Gastrocnemius medialis (tissue), 4 donors: ENCODE measurements around the gene IL16. TPM values are rescaled to one million over a fixed set of nuclear protein-coding genes. Genes with fewer than 3 reads are reported as not detected.

Source experiments
- ATAC-seq, 2 donors: fragments of 150-250 bp; one replicate each; pipeline ENCODE4 v1.9.1; 2016
- DNase-seq, 2 donors: peaks; one replicate each; pipeline ENCODE4 v3.0.0-alpha.2; 2019
- H3K27ac ChIP-seq, 4 donors: fragments of 200-600 bp; sonication (generic); 1 replicate in 1 of 4; 2 replicates in 3 of 4; pipeline ENCODE4 v1.5.1; 2016 to 2018; ENCODE audit warnings: mild to moderate bottlenecking in 2 of 4, moderate library complexity in 1 of 4
- H3K27me3 ChIP-seq, 3 donors: fragments of 200-600 bp; sonication (generic) in 2 of 3; 1 replicate in 1 of 3; 2 replicates in 2 of 3; pipeline versions ENCODE4 v1.5.1 to v1.6.0; 2016 to 2019; ENCODE audit warnings: mild to moderate bottlenecking in 1 of 3, moderate library complexity in 1 of 3
- H3K36me3 ChIP-seq, 2 donors: fragments of 200-600 bp; sonication (generic) in 1 of 2; one replicate each; pipeline ENCODE4 v1.5.1; 2017 to 2018
- H3K4me1 ChIP-seq, 2 donors: fragments of 200-600 bp; sonication (generic) in 1 of 2; one replicate each; pipeline ENCODE4 v1.5.1; 2016 to 2017; ENCODE audit warnings: mild to moderate bottlenecking in 2 of 2
- H3K4me3 ChIP-seq, 4 donors: fragments of 200-600 bp; sonication (generic) in 3 of 4; 1 replicate in 1 of 4; 2 replicates in 3 of 4; pipeline ENCODE4 v1.5.1; 2016 to 2019; ENCODE audit warnings: mild to moderate bottlenecking in 2 of 4
- H3K9me3 ChIP-seq, 3 donors: fragments of 200-600 bp; sonication (generic) in 2 of 3; 1 replicate in 1 of 3; 2 replicates in 2 of 3; pipeline ENCODE4 v1.5.1; 2016 to 2019
- CTCF ChIP-seq, 5 experiments: fragments of 450-650 bp in 3 of 5; fragments of 200-600 bp in 2 of 5; sonication (generic) in 2 of 5; IDR thresholded peaks in 4 of 5; conservative IDR thresholded peaks in 1 of 5; 1 replicate in 4 of 5; 2 replicates in 1 of 5; pipeline ENCODE4 v1.5.1; 2016 to 2019; ENCODE audit warnings: antibody characterized with exemption in 5 of 5, mild to moderate bottlenecking in 3 of 5, moderate library complexity in 3 of 5
- POLR2A ChIP-seq, 2 donors: fragments of 450-650 bp; IDR thresholded peaks; one replicate each; pipeline ENCODE4 v1.6.1; 2017; ENCODE audit warnings: antibody characterized with exemption in 2 of 2, mild to moderate bottlenecking in 2 of 2, moderate library complexity in 2 of 2
- in situ Hi-C, 4 donors: fragments of 200-750 bp; cut with MboI; loops; one replicate each; pipeline versions ENCODE4 v1.15.0 to v1.8.0; 2017; ENCODE audit warnings: low sequenced_read_pairs in 4 of 4
- intact Hi-C: fragments of 100-400 bp; cut with DNase I; formaldehyde crosslinking; loops from one replicate; pipeline ENCODE4 v1.15.1; 2023; ENCODE audit warnings: low total_unique reads
- total RNA-seq, 4 donors: library from RNA; depleted of rRNA; stranded (reverse); fragments of >200 nt; gene quantifications; one replicate each; pipeline versions ENCODE4 v1.1.0 to v1.2.3, GENCODE V29; 2016

The IL16 gene
- total RNA-seq, 4 donors from 2014 or later: 3.3 to 4.5 (median 4.3) TPM

- no peak for ATAC-seq
- intact Hi-C loops: no loop called here
Measured at GRCh38 chr15:81271761-81272644, 75.3 kb downstream of the IL16 start.

DNA sequence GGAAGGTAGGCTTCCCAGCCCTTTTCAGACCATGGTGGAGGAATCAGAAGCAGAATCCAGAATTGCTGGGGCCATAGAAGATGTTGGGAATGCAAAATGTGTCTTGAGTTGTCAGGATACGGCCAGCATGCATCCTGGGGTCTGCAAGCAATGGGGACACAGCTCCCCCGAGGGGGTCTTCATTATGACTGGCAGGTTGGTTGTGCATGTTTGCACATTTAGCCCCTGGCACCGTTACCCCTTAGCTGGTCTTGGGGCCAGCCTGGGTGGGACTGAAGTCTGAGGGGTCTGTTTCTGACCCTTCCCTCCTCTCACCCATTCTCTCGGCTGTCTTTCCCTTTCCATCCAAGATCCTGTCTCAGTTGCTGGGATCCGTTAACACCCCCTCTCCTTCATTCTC, 76.5 kb downstream of the IL16 start:
- intact Hi-C loops (no loop called here), in situ Hi-C loops (loop anchor here in 3 of 4 donors (10.0 to 25.0 kb wide), 3 partner anchors 62 to 811 kb away; partner anchors contain the start of gene MESD (in 1 of the 3))
- H3K27ac ChIP-seq: no peak overlapping the region
- no peaks in the 10 kb centered on the region for H3K36me3 ChIP-seq
- DNase-seq (no peak), ATAC-seq (no peak)
- H3K27me3 ChIP-seq: no peaks in the 10 kb centered on the region
- no peak overlapping the region for H3K4me3 ChIP-seq
- H3K9me3 ChIP-seq: no peaks in the 10 kb centered on the region
- H3K4me1 ChIP-seq: no peaks in the 10 kb centered on the region
- TF ChIP-seq CTCF (IDR thresholded peaks at IDR 0.05 in 4 of 5, conservative IDR thresholded peaks at IDR 0.05 in 1 of 5) (no peak), POLR2A (IDR thresholded peaks at IDR 0.05) (no peak)

More at GRCh38 chr15:81271761-81272644, 75.3 kb downstream of the IL16 start:
- DNase-seq: no peak
- no peaks in the 10 kb centered on the region for H3K36me3 ChIP-seq
- no peak for TF ChIP-seq POLR2A (IDR thresholded peaks at IDR 0.05)
- TF ChIP-seq CTCF (IDR thresholded peaks at IDR 0.05 in 4 of 5, conservative IDR thresholded peaks at IDR 0.05 in 1 of 5): no peak
- H3K27ac ChIP-seq: no peak overlapping the region
- H3K4me1 ChIP-seq: no peaks in the 10 kb centered on the region
- H3K27me3 ChIP-seq: no peaks in the 10 kb centered on the region
- in situ Hi-C loops: loop anchor here in 3 of 4 donors (10.0 to 25.0 kb wide), 3 partner anchors 63 to 810 kb away; partner anchors contain the start of gene MESD (in 1 of the 3)
- H3K9me3 ChIP-seq: no peaks in the 10 kb centered on the region
- H3K4me3 ChIP-seq: no peak overlapping the region

DNA sequence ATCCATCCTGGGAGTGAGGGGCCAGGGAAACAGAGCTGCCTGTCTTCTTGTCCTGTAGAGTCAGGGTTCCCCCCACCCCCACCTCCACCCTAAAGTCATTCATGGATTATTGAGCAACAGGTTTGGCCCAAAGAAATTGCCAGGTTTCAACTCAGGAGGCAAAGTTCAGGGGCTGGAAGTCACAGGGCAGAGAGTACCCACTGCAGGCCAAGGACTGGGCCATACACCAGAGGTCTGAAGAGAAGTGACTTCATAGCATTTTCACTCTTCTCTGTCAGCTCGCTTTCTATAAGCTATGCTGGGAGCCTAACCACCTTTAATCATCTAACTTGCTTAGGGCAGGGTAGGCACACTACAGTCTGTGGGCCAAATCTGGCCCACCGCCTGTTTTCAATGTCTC, 77.2 kb downstream of the IL16 start:
- intact Hi-C loops: no loop called here
- H3K27ac ChIP-seq: no peak overlapping the region

GRCh38 chr15:81274255-81274654, 77.6 kb downstream of the IL16 start:
- H3K27me3 ChIP-seq: no peaks in the 10 kb centered on the region
- ATAC-seq (no peak), DNase-seq (no peak)
- intact Hi-C loops: no loop called here
- no peak overlapping the region for H3K4me3 ChIP-seq
- no peak overlapping the region for H3K27ac ChIP-seq
- in situ Hi-C loops: loop anchor here in 3 of 4 donors (10.0 to 25.0 kb wide), 3 partner anchors 61 to 812 kb away; partner anchors contain the start of gene MESD (in 1 of the 3)
- H3K4me1 ChIP-seq: no peaks in the 10 kb centered on the region
- H3K9me3 ChIP-seq: no peaks in the 10 kb centered on the region
- TF ChIP-seq CTCF (IDR thresholded peaks at IDR 0.05 in 4 of 5, conservative IDR thresholded peaks at IDR 0.05 in 1 of 5) (no peak), POLR2A (IDR thresholded peaks at IDR 0.05) (no peak)
- H3K36me3 ChIP-seq: no peaks in the 10 kb centered on the region

More for the DNA sequence above, 77.2 kb downstream of the IL16 start:
- H3K4me3 ChIP-seq: no peak overlapping the region
- H3K36me3 ChIP-seq: no peaks in the 10 kb centered on the region
- no peaks in the 10 kb centered on the region for H3K4me1 ChIP-seq
- no peak for TF ChIP-seq CTCF (IDR thresholded peaks at IDR 0.05 in 4 of 5, conservative IDR thresholded peaks at IDR 0.05 in 1 of 5)
- TF ChIP-seq POLR2A (IDR thresholded peaks at IDR 0.05): no peak
- ATAC-seq (no peak), DNase-seq (no peak)
- H3K9me3 ChIP-seq: no peaks in the 10 kb centered on the region
- in situ Hi-C loops: loop anchor here in 3 of 4 donors (10.0 to 25.0 kb wide), 3 partner anchors 61 to 812 kb away; partner anchors contain the start of gene MESD (in 1 of the 3)
- H3K27me3 ChIP-seq: no peaks in the 10 kb centered on the region
